HTERT RPE-1 (cell line): ENCODE data around the gene LMTK2.

ENCODE experiments used
- in situ Hi-C: fragments of 300-500 bp; cut with MboI; formaldehyde crosslinking; loops from 4 replicates; pipeline ENCODE4 v1.14.3; 2020; ENCODE audit warnings: low sequenced_read_pairs

Gene LMTK2

DNA sequence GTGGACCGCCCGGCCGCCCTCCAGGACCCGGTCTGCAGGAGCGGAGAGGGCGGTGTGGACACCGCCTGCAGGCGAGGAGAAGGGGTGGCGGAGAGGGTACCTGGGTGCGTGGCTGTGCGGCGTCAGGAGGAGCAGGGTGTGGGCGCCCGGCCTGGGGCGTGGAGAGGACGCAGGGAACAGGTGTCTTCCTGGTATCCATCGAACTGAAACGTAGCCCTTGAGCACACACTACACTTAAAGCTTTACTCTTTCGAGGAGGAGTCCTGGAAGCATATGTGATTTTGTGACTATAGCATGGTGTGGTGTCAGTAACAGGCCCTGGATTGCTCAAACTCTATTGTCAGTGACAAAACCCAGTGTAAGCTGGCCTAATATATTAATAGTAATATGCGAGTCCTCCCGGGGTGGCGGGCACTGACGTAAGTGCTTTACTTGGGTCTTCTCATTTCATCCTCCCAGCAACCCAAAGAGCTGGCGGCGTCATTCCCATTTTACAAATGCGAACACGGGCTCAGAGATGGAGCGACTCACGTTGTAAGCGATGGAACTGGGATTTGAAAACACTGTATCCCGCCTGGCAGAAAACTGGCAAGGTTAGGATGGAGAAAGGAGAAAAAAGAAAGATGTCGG lies 145.9 kb downstream of the LMTK2 start:
- in situ Hi-C loops: no loop called here

DNA sequence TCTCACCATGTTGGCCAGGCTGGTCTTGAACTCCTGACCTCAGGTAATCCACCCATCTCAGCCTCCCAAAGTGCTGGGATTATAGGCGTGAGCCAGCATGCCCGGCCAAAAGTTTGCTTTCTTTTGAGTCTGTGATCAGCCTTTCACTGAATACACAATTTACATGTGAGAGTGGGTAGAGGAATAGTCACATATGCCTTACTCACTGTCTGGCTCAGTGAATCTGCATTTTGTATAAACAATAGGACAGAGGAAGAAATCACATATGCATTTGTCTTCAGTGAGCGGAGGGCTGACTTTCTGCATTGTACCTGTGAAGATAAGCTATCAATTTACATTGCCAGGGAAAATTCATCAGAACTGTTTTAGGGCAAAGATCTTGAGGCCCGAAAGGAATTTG lies 147.9 kb downstream of the LMTK2 start:
- in situ Hi-C loops: no loop called here

DNA sequence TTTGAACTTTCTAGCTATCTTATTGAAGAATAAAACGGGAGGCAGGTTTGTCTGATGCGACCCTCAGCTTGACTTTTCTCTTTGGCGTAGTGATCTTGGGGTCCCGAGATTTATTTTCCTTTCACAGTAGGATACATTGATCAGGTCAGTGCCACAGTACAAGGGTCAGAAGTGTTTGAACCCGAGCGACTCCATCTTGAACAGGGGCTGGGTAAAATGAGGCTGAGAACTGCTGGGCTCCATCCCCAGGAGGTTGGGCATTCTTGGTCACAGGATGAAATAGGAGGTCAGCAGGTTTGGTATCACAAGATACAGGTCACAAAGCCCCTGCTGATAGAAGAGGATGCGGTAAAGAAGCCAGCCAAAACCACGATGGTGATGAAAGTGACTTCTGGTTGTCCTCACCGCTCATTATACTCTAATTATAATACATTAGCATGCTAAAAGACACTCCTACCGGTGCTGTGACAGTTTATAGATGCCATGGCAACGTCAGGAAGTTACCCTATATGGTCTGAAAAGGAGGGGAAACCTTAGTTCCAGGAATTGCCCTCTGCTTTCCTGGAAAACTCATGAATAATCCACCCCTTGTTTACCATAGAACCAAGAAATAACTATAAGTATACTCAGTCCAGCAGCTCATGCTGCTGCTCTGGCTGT lies 148.4 kb downstream of the LMTK2 start:
- in situ Hi-C loops: no loop called here

GRCh38 chr7:98256431-98256830 lies 149.8 kb downstream of the LMTK2 start:
- in situ Hi-C loops: no loop called here

DNA sequence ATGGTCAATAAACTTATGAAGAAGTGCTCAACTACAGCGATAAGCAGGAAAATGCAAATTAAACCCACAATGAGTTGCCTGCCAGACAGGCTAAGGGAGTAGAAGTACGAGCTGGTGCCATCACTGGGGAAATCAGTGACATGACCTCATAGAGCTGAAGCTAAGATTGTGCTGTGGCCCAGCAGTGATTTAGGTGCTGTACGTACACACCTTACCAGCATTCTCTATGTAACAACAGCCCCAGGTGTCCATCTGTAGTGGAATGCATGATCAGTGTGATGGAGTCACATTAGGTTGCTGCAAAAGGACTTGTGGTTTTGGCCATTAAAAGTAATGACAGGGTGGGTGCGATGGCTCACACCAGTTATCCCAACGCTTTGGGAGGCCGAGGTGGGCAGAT lies 151.0 kb downstream of the LMTK2 start:
- in situ Hi-C loops: no loop called here
